GM20431 (cell line): ENCODE data around the gene CFAP47.
"Not testable (repeated sequence)": the region's sequence is repeated elsewhere in the genome, so short reads cannot be mapped to it uniquely, and the experiment has no call there.

Experiments used
- in situ Hi-C: fragments of 300-500 bp; cut with MseI, MboI; formaldehyde crosslinking; loops from one replicate; pipeline ENCODE4 v1.15.0; 2020; ENCODE audit warnings: low sequenced_read_pairs; ENCODE audit not compliant: unreplicated experiment

Gene CFAP47, protein sequence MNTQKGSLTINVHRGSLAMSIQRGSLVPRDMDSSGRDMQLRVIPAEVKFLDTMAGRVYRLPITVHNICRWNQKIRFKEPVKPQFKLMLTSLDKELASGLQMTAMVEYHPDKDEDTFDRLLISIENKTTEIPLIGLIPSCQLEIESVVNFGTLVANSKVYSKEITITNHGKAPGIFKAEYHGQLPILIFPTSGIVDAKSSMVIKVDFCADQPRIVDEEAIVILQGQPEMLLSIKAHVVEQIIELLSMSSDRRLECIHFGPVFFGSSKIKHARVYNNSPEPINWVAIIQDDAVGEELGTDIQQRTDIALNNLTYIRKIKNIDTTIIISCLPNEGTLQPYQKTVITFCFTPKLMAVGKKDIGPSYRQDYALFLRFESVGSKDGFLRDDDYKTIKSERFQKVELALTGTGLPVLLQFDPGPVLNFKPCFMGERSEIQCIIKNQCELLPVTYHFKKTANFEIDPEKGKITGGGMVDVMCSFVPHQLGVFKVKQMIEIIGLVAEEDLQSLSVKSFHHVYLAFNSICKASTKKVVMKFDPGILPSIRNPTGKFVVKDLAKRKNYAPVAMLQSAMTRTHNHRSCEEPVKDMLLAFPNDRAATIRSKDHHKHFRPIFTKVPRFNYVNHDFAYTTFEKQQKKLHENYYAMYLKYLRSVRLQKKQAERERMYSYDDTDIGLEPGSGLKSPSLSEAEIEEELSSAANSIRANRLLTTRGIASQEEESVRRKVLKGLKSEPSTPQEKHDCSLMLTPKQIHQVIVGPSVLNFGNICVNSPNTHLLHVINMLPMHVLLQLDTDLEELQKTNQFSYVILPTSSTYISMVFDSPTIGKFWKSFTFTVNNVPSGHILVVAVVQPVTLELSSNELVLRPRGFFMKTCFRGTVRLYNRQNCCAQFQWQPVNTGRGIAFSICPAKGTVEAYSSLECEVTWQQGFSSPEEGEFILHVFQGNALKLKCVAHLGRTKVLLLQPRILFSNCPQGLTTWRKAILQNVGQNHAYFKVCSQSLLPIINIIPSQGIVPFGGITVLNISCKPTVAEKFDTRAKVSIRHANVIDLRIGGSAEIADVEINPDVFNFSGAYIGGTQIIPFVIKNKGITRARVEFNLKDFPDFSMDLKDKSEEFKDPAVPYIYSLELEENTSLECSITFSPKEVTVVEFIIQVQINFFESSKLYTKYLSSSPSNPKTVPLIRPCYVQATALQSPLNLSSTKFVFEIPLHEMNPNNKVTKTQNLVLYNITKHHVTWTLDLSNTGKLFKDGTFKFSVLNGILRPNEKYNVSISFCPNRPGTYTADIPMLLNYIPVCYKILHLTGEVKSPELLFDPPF (N-terminal part only)

DNA sequence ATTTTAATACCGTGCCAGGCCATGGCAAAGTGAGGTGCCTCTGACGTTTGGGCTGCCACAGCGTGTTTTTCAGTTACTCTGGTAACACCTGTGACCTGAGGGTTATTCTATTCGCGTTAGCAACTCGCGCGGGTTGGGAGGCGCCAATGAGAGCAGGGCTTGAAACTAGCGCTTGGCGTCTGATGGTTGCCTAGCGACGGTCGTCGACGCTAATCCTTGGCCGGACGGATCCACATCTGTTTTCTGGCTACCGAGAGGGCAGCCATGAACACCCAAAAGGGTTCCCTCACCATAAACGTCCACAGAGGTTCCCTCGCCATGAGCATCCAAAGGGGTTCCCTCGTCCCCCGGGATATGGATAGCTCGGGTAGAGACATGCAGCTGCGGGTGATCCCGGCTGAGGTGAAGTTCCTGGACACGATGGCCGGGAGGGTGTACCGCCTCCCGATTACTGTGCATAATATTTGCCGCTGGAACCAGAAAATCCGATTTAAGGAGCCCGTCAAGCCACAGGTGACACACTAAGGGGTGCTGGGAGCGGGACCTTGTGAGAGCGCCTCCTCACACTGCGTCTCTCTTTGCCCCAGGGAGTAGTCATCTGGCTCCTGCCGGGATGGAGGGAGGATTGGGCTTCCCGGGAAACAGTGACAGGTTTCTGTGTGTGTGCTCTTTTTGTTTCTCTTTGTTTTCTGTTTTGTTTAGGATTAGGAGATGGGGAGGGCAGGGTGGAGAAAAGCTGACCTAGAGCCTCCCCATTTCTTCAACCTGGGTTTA is at the start of gene CFAP47:
TSS of gene CFAP47 (plus strand) at position 199 of the 774 bp plus-strand sequence. CDS start at position 265, 66 bp downstream.
- in situ Hi-C loops: no loop called here

DNA sequence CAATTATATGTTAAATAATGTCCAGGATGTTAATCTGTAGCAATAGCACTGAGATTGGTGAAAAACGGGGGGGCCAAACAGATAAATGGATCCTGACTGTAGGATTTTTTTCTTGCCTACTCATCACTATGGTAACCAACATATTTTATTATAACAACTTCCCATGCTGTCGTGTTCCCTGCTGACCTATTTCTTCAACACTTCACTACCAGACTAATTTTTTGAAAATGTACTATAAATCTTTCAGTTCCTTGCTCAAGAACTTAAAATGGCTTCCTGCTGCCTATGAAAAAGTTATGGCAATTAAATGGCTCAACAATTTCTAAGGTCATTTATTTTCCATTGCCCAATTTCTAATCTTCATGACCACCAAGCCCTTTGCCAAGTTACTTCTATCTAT is 38.9 kb upstream of the CFAP47 start:
- in situ Hi-C loops: no loop called here

DNA sequence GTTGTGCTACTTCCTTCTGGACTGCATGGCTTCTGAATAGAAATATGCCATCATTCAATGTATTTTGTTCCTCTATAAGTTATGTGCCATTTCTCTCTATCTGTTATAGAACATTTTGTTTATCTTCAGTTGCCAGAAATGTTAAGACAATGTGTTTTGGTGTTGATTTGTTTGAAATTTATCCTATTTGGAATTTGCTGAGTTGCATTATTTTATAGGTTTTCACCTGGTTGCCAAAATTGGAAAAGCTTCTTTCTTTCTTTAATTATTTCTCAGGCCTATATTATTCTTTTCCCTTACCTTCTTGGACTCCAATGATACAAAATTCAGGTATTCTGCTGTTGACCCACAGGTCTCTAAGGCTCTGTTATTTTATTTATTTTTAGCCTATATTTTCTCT is 33.4 kb upstream of the CFAP47 start:
- in situ Hi-C loops: no loop called here

DNA sequence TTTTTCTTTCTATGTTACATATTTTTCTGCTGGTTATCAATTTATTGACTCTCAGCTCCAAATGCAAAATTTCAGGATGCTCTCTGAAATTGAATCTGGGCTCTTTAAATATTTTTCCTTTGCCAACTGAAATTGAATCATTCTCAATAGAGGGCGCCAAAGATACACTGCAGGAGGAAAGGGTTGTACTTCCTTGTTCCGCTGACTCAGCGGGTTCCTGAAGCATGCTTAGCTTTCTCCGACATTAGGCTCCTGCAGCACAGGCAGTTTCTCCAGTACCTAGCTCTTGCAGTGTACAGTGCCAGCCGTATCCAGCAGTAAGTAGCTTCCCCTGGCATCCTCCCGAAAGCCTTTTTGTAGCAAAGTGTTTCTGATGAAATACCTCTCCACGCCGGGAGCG is 28.8 kb upstream of the CFAP47 start:
- in situ Hi-C loops: no loop called here

DNA sequence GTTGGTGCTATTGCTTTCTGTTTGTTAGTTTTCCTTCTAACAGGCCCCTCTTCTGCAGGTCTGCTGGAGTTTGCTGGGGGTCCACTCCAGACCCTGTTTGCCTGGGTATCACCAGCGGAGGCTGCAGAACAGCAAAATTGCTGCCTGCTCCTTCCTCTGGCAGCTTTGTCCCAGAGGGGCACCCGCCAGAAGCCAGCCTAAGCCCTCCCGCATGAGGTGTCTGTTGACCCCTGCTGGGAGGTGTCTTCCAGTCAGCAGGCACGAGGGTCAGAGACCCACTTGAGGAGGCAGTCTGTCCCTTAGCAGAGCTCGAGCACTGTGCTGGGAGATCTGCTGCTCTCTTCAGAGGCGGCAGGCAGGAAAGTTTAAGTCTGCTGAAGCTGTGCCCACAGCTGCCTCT is 67.3 kb downstream of the CFAP47 start:
- in situ Hi-C loops: not testable (repeated sequence)

DNA sequence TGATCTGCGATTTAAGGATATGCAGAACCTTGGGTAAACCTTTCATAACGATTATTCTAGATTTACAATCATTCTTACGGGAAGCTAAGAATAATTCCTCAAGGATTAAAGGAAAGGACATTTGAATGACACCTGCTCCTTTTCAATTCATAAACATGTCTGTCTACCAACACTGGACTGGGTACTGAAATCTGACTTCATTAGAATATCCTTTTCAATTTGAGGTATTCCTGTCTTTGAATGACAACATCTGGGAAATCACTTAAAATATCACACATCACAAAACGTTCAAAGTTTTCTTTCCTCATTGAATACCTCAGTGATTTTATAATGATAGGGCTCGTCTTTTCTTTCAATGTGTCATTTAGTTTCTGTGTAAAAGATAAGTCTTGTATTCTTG is 87.7 kb downstream of the CFAP47 start:
- in situ Hi-C loops: no loop called here

DNA sequence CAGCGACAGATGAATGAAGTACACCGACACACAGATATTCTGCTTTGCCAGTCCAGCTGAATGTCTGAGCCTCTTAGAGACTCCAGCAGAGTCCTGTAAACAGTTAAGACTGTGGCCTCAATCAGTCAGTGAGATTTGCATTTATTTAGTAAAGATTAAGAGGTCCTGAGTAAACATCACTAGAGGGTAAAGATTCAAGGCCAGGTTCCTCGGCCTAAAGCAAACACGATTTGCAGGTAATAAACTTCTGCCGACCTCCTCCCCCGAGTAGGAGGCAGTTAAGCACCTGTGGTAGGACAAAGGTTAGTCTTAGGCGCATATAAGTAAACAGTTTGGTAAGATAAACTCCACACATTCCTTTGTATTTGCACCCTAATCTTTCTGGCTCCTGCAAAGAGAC is 99.6 kb downstream of the CFAP47 start:
- in situ Hi-C loops: no loop called here

DNA sequence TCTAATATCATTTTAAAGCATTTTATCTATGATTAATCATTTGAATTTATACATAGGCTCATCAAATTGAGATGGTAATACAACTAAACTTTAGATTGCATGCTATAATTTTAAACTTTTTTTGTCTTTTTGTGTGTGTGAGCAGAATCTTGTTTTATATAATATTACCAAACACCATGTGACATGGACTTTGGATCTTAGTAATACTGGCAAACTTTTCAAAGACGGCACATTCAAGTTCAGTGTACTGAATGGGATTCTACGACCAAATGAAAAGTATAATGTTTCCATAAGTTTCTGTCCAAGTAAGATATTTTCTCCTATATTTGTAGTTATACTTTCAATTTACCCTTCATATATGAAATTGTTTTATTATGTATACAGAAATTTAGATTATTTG is 116.0 kb downstream of the CFAP47 start:
- in situ Hi-C loops: no loop called here

DNA sequence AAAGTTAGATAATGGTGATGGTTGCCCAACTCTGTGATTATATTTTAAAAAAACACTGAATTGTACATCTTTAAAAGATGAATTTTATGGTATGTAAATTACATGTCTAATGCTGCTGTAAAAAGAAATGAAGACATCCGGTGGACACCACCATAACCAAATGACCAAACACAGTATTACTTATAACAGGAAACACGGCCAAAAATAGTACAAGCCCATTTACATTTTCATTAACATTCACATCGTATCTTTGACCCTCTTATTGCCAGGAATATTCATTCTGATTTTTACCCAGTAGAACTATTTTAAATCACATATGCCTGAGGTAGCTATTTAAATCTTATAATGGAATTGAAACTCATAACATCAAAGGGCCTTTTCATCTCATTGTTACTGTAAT is 143.2 kb downstream of the CFAP47 start:
- in situ Hi-C loops: no loop called here

DNA sequence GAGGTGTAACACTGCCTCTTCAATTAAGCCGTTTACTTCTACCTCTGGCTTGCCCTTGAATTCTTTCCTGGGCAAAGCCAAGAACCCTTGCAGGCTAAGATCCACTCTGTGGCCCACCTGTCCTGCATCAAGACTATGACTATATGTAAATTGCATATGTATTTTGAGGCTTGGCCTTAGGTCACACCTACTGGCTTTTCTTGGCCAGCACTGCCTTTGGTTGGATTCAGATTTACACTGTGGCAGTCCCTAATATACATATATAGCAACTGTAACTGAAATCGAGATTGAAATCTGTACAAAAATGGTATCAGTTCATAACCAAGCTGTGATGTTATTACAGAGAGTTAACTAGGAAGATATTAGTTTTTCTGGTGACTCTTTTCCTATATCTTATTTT is 151.5 kb downstream of the CFAP47 start:
- in situ Hi-C loops: no loop called here

DNA sequence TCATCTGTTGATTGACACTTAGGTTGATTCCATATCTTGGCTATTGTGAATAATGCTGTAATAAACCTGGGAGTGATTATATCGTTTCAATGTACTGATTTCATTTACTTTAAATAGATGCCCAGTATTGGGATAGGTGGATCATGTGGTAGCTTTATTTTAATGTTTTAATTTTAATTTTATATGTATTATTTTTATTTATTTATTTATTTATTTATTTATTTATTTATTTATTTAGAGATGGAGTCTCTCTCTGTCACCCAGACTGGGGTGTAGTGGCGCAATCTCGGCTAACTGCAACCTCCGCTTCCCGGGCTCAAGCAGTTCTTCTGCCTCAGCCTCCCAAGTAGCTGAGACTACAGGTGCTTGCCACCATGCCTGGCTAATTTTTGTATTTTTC is 155.5 kb downstream of the CFAP47 start:
- in situ Hi-C loops: not testable (repeated sequence)

DNA sequence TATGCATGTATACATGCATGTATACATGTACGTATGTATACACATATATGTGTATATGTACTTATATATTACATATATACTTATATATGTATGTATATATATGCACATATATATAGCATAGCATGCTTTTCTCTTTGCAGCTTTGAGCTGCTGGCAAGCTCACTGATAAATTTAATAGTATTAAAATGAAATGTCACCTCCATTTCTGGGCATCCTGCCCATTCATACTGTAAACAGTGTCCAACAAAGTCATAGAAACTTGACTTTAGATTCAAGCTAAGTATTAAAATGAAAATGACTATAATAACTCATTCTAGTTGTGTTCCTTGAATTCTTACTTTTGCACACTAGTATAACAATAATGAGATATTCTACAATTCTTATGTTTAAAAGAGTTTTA is 163.7 kb downstream of the CFAP47 start:
- in situ Hi-C loops: no loop called here

DNA sequence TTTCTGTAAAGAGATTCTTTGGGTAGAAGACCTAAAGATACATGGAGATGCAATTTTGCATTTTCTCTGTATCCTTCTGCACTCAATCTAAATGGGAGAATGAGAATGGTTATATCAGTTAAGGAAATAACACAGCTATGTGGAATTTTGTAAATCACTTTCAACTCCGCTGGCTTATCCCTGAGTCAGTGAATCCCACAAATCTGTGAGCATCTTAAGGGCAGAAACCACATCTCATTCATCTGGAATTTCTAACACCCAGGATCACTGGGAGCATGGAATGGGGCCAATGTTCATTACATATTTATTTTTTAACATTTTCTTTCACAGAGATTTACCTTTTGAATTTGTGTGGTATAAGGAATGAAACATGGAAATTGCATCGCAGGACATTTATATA is 167.8 kb downstream of the CFAP47 start:
- in situ Hi-C loops: no loop called here

DNA sequence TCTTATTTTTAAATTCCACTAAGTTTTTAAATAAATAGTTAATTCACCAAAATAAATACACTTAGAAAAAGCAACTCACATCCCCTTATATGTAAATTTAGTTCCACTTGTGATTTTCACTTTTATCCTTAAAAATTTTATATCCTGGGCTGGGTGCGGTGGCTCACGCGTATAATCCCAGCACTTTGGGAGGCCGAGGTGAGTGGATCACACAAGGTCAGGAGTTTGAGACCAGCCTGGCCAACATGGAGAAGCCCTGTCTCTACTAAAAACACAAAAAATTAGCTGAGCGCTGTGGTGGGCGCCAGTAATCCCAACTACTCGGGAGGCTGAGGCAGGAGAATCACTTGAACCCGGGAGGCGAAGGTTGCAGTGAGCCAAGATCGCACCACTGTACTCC is 169.4 kb downstream of the CFAP47 start:
- in situ Hi-C loops: not testable (repeated sequence)

DNA sequence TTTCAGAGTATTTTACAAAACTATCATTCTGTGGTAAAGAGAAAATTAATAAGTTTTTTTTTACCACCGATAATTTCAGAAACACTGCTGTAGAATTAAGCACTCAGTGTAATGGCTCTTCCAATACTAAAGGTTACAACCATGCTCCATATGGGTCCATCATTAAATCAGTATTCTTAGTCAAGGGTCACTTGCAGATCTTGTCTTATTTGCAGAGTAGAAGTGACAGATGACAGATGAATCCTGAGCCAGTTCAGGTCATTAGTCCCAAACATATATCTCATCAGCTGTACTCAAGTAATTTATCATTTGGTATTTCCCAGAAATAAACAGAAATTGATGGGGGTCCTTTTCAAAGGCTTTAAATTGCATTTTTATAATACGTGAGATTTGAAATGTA is 182.9 kb downstream of the CFAP47 start:
- in situ Hi-C loops: no loop called here

DNA sequence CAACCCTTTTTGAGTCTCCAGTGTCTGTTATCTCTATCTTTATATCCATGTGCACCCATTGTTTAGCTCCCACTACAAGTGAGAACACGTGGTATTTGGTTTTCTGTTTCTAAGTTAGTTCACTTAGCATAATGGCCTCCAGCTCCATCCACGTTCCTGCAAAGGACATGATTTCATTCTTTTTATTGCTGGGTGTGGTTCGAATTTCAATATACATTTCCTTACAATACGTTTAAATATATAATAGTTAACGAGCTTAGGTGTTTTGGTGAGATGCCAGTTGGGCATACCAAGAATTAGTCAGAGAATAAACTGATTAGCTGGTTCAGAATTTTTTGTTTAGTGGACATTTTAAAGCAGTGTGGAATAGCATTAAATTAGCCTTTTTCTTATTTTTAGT is 196.7 kb downstream of the CFAP47 start:
- in situ Hi-C loops: no loop called here

DNA sequence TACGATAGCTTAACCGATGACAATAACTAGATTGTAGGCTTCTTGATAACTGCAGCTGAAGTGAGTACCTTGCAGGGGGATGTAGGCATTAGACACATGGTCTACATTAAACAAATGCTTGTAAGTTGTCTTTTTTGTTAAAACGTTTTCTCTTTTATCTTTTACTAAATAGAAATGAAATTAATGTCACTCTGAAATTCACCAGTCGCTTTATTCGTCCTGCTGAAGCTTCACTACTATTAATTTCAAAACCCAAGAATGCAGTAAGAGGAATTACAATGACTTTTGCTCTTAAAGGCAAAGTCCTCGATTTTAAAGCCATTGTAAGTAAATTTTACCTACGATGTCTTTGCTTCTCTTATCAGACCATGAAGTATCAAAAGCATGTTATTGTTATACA is 239.7 kb downstream of the CFAP47 start:
- in situ Hi-C loops: no loop called here

DNA sequence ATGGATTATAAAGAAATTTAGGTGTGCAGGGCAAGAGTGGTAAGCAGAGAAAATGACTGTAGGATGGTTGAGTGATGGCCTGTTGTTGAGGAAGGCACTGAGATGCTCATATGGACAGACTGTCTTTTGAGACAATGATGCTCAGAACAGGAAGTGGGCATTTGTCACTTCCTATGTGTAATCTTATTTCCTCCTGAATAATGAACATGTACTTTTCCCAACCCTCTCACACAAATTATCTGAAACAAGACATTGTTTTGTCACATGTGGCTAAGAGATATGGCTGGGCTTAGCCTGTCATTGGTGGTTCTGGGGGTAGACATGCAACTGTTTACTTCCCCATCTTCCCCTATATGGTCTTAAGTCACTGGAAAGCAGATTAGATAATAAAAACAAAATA is 240.5 kb downstream of the CFAP47 start:
- in situ Hi-C loops: no loop called here

DNA sequence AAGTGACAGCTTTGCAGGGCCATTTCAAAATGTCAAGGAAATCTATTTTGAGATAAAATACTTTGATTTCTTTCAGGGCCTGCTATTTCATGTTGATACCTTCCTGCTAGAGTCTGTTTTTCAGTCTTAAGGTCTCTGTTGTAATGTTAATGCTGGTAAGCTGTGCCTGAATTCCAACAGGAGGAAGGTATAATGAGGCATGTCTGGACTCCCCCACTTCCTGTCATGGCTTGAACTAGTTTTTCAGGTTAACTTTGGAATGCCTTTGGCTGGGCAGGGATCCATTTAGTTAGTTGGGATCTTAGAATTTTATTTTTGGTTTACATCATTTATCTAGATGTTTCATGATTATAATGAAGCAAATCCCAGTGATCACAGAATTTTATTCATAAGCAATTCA is 279.0 kb downstream of the CFAP47 start:
- in situ Hi-C loops: no loop called here

DNA sequence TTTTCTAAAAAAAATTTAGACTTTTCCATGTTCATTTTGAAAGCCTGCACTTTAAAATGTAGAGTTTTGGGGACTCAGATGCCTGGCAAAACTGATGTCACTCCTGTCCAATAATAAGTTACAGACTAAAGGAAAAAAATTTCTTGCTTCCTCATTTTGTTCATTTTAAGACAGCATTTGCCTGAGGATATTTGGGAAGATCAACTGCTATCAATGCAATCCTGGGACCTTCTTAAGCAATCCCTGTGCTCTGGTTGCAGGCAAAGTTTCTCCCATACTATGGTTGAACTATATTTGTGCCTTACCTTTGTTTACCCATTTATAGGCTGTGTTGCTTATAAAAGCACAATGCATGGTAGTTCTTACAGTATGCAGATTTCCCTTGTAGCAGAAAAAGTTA is 280.4 kb downstream of the CFAP47 start:
- in situ Hi-C loops: no loop called here
